Lung microvascular endothelial cell (primary cell): ENCODE measurements around the gene TP53TG5. TPM values are rescaled to one million over a fixed set of nuclear protein-coding genes. Genes with fewer than 3 reads are reported as not detected.

Experiments
- DNase-seq, 2 donors: peaks; one replicate each; pipeline versions ENCODE4 v3.0.0 to v3.0.0-alpha.2; 2010; ENCODE audit warnings: low read depth in 2 of 2
- total RNA-seq: library from RNA; depleted of rRNA; stranded (reverse); fragments of >200 nt; gene quantifications from 2 replicates; pipeline ENCODE4 v1.2.1, GENCODE V29; 2014

TP53TG5 gene
- not detected in 2 replicates for total RNA-seq

DNA sequence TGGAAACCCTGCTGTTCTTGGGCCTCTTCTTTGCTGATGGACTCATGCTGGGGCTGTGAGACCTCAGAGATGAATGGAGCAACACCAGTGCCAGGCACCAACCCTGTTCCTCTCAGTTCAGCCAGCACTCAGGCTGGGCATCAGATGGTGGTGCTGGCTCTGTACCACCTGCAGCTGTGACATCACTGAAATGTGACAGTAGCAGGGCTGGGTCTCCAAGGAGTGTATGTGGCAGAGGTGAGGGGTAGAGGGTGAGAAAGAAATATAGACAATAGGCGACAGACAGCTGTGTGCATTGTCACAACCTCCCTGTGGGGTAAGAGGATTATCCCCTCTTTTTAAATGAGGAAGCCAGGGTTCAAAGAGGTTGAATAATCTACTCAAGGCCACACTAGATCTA lies at the start of gene TP53TG5:
Gene TP53TG5, minus strand, starts transcription at position 135 of the 400 bp plus-strand sequence. Its CDS starts 89 bp downstream, at position 46.
- DNase-seq: no peak

DNA sequence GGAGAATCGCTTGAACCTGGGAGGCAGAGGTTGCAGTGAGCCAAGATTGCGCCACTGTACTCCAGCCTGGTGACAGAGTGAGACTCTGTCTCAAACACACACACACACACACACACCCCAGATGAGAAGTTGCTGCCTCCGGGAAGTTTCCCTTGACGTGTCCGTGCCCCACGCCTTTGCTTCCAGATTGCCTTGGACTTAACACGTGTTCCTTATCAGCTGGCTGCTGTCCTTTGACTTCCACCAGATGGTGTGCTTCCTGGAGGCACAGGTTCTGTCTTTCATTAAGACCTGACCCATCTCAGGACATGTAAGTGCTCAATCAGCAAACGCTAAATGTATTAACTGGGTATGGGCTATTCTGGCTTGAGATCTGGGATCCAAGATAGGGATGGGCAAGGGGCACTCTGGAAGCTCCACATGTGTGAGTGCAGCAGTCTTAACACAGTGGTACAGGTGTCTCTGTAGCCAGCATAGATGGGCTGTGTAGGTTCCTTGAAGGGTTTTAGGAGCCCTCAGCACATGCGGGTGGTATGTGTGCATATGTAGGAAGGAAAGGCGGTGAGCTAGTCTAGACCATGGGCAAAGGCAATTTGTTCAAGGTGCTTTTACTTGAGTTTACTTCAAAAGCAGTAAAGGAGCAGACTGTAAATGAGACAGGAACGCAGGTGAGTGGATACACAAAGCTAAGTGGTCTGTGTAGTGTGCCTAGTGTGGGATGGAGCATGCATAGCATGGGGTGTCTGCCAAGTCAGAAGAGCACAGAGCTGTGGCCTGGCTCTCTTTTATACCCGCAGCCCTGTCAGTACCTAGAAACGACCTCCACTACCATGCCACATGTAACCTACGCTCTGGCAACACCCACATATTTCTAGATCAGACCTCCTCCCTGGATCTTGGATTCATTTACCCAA lies 49.4 kb upstream of the TP53TG5 start:
- no peak for DNase-seq

DNA sequence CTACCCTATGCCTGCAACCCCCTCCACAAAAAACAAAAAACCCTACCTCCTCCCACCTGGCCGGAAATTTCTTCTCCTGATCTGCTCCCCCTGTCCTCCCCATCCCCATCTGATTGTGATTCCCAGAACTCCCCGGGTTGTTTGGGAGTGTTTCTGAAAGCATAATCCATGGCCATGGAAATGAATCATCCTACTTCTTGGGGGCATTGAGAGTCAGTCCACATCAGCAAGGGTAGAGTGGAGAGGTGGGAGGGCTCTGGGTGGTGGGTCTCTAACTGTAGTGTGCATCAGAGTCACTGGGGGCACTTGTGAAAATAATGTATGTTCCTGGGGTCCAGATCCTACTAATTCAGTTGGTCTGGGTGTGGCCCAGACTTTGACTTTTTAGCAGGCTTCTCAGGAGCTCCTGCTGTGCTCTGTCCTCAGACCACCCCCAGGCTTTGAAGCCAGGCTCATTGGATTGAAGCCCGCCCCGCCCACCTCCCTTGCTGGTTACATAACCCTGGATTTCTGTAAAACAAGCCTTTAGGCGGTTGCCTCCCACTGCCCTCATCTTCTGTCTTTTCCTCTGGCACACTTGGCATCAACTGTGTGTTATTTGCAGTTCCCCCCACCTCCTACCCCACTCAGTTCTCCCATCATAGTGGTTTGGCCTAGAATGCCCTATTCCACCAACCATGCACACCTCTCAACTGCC lies 48.3 kb upstream of the TP53TG5 start:
- DNase-seq: no peak

GRCh38 chr20:45425561-45425960 lies 47.4 kb upstream of the TP53TG5 start:
- DNase-seq: no peak

DNA sequence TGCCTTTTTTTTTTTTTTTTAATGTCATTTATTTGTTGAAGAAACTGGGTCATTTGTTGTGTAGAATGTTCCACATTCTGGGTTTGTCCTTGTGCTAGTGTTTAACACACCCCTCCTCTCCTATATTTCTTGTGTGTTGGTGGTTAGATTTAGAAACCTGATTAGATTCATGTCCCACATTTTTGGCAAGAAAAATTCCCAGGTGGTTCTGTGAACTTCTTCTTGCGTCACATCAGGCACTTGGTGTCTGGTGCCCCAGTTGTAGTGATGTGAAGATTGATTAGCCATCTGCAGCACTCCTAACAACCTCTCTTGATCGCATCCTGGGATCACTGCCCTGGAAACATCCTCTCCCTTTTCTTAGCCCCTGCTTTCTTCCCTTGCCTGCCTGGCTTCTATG lies 45.6 kb upstream of the TP53TG5 start:
- DNase-seq: no peak

- no peak for DNase-seq
Measured at GRCh38 chr20:45420125-45420524, 42.0 kb upstream of the TP53TG5 start.

GRCh38 chr20:45419188-45420091 lies 41.3 kb upstream of the TP53TG5 start:
- DNase-seq: peak; percentile 98 to 99

DNA sequence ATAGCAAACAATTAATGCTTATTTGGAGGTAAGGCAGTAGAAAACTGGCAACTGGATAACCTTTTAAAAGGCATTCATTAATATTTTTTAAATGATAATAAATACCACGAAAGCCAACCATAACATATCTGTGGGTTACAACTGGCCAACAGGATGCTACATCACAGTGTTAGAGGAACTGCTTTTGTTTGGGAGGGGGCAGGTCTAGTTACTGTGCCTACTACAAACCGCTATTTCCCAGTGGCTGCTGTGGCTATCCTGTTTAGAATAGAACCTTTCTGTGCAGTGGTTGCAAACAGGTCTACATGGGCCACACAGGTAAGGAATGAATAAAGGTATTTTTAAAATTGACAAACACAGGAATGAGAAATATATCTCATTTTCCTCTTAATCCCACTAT lies 38.8 kb upstream of the TP53TG5 start:
- peak in 1 of 2 donors; percentile 69 for DNase-seq

- peak; percentile 89 to 92 for DNase-seq
Measured at GRCh38 chr20:45415822-45416637, 37.9 kb upstream of the TP53TG5 start, which contains the start of gene PIGT. Gene PIGT (plus strand): TSS chr20:45416141. CDS start chr20:45416157, 16 bp downstream.

DNA sequence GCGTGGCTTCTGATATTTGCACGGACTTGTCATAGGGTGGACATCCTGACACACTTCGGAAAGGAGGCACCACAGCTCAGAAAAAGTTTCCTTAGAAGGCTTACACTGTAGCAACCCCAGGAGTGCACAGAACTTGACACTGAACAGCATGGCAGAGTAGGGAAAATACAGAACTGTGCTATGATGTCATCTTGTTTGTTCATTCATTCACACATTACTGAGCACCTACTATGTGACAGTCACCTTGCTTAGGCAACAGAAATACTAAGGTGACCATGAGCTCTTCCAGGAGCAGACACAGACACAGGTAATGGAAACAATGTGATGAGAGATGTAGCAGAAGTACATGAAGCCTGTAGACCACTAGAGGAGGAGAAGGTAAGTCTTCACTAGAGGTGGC lies 35.4 kb upstream of the TP53TG5 start:
- no peak for DNase-seq

DNA sequence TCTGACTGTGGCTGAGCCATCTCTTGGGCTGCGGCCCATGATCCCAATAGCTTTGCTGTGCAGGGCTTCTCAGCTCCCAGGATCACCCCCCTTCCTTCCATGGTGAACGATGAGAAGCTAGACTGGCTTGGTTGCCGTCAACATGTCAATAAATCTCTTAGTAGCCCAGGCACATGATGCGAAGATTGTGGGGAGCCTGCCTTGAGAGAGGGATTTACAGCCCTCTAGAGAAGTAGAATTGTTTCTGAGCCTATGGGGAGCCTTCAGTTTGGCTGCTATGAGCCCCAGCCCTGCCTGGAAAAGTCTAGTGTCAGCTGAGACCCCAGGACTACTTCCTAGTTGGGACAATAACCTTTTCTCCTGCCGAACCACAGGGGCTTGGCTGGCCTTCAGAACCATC lies 34.5 kb upstream of the TP53TG5 start:
- no peak for DNase-seq

DNA sequence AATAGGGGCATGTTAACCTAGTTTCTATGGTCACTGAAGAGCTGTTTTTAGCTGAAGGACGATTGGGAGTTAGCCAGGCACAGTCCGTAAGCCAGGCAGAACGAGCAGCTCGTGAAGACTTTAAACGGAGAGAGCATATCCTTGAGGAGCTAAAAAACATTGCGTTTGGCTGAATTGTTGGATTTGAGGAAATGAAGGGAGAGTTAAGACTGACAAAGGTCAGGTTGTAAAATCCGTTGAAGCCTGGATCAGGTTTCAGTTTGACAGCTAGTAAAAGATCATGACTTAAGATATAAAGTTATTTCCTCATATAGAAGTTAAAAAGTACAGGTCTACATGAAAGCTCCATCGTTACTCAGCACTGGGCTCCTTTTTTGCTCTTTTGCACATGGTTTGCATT lies 32.8 kb upstream of the TP53TG5 start:
- no peak for DNase-seq

- no peak for DNase-seq
Measured at GRCh38 chr20:45409521-45410272, 31.6 kb upstream of the TP53TG5 start.

GRCh38 chr20:45408646-45409213 lies 30.6 kb upstream of the TP53TG5 start:
- no peak for DNase-seq

- DNase-seq: no peak
Measured at GRCh38 chr20:45407783-45408645, 29.9 kb upstream of the TP53TG5 start, which contains the start of gene DBNDD2. Gene DBNDD2 (plus strand): TSS chr20:45408289. CDS start chr20:45408468, 179 bp downstream.

- DNase-seq: peak; percentile 12 to 66
Measured at GRCh38 chr20:45407067-45407745, 29.1 kb upstream of the TP53TG5 start.

DNA sequence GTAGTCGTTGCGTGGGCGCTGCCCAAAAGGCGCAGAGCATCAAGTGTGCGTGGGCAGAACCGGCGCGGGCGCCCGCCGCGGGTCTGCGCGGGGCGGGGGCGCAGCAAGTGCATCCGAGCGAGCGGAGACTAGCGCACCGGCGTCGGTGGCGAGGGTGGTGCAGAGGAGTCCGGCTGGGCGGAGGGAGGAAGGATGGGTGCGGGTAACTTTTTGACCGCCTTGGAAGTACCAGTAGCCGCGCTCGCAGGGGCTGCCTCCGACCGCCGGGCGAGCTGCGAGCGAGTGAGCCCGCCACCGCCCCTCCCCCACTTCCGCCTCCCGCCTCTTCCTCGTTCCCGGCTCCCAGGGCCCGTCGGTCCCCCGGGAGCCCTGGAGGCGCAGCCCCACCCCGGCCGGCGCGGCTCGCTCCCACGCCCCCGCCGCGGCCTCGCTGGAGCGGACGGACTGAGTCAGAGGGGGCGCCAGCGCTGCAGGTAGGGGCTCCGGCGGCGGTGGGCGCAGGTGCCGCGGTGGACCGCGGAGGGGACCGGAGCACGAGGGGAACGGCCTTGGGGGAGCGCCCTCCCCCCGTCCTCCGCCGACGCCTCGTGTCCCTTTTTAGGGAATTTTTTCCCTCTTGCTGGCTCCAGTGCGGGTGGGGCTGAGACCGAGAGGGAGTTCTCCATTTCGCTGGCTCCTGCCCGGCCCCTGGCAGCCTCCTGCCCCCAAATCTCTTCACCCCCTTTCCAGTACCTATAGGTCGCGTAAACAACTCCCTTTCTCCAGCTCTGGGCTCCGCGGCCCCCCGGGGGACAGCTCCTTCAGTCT lies 28.3 kb upstream of the TP53TG5 start:
- peak; percentile 46 to 61 for DNase-seq
